Mononuclear cell (primary cell): ENCODE results near the gene ANKRD11. TPM values are rescaled to one million over a fixed set of nuclear protein-coding genes. Genes with fewer than 3 reads are reported as not detected.
"Not testable (repeated sequence)": the region's sequence is repeated elsewhere in the genome, so short reads cannot be mapped to it uniquely, and the experiment has no call there.

Experiments
- H3K27me3 ChIP-seq: 2 replicates; pipeline ENCODE4 v1.6.0; 2011; ENCODE audit warnings: low read length, control low read depth; ENCODE audit not compliant: insufficient read depth
- H3K4me1 ChIP-seq: 2 replicates; pipeline ENCODE4 v1.5.1; 2011; ENCODE audit warnings: mild to moderate bottlenecking, low read length, control low read depth; ENCODE audit not compliant: insufficient read depth
- H3K4me3 ChIP-seq: 2 replicates; pipeline ENCODE4 v1.5.1; 2011; ENCODE audit warnings: mild to moderate bottlenecking, low read length, moderate library complexity
- H3K9me3 ChIP-seq: 2 replicates; pipeline ENCODE4 v1.5.1; 2011; ENCODE audit warnings: low read depth, mild to moderate bottlenecking, control low read depth, low read length
- total RNA-seq: library from RNA; depleted of rRNA; stranded (reverse); fragments of >200 nt; gene quantifications from one replicate; pipeline ENCODE4 v1.2.3, GENCODE V29; 2012

Gene ANKRD11
- total RNA-seq, 1 donor: 110 TPM

DNA sequence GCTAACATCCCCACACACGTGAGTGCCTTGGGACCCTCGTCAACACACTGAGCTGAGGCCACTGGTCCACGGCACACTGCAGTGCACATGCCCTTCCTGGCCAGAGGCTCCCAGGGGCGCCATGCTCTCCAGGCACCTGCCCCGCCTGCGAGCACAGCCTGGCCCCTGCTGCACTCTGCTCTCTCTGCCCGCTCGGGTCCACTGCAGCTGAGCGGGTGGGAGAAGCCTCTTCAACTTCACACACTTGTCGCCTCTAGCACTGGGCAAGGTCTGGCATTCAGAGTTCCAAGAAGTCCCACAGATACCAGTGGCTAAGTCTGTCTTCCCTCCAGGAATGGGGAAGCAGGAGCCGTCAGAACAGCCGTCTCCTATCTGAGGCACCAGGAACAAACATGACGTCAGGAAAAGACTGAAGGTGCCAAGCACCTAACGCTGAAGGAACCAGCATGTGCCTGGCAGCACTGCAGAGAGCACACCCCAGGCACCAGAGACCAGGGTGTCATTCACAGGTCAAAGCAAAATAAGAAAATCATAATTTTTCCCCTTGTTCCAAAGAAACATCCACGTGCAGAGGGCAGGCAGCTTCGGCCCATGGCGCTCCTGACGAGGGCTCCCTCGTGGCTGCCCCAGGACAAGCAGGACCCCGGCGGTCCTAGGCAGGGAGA lies 189.9 kb downstream of the ANKRD11 start:
- H3K9me3 ChIP-seq: no peaks in the 10 kb centered on the region
- H3K4me1 ChIP-seq: peaks cover 29% of the 10 kb centered on the region
- H3K27me3 ChIP-seq: no peaks in the 10 kb centered on the region
- H3K4me3 ChIP-seq: no peak overlapping the region

DNA sequence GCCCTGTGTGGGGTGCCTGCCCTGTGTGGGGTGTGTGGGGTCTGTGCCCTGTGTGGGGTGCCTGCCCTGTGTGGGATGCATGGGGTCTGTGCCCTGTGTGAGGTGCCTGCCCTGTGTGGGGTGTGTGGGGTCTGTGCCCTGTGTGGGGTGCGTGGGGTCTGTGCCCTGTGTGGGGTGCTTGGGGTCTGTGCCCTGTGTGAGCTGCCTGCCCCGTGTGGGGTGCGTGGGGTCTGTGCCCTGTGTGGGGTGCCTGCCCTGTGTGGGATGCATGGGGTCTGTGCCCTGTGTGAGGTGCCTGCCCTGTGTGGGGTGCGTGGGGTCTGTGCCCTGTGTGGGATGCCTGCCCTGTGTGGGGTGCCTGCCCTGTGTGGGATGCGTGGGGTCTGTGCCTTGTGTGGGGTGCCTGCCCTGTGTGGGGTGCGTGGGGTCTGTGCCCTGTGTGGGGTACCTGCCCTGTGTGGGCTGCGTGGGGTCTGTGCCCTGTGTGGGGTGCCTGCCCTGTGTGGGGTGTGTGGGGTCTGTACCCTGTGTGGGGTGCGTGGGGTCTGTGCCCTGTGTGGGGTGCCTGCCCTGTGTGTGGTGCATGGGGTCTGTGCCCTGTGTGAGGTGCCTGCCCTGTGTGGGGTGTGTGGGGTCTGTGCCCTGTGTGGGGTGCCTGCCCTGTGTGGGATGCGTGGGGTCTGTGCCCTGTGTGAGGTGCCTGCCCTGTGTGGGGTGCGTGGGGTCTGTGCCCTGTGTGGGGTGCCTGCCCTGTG lies 190.8 kb downstream of the ANKRD11 start:
- peaks cover 29% of the 10 kb centered on the region for H3K4me1 ChIP-seq
- H3K27me3 ChIP-seq, H3K9me3 ChIP-seq: not testable (repeated sequence)

DNA sequence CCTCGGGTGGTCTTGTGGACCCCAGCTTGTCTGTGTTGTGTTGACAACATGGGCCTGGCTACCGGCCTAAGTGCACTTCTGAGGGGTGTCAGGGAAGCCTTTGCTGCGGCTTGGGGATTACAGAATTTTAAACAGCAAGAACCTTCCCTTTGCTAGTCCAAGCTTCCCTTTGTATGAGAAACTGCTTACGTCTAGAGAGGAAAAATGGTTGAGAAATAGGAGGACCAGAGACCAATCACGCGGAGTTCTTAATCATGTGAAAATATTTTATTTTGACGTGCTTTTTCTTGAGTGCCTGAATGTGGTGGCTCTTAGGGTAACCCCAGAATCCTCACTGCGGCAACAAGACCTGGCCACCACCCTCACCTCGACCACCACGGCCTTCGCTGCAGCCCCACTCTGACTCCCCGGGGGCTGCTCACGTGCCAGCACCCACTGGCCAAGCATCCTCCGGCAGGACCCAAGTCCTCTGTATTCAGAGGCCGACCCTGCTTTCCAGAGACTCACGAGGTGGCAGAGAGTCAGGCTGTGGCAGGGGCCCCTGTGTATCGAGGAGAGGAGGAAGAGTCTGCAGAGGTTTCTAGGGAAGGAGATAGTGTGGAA lies 191.6 kb downstream of the ANKRD11 start:
- no peaks in the 10 kb centered on the region for H3K9me3 ChIP-seq
- H3K4me1 ChIP-seq: peaks cover 25% of the 10 kb centered on the region
- H3K4me3 ChIP-seq: no peak overlapping the region

More for the DNA sequence above, 190.8 kb downstream of the ANKRD11 start:
- H3K4me3 ChIP-seq: not testable (repeated sequence)

DNA sequence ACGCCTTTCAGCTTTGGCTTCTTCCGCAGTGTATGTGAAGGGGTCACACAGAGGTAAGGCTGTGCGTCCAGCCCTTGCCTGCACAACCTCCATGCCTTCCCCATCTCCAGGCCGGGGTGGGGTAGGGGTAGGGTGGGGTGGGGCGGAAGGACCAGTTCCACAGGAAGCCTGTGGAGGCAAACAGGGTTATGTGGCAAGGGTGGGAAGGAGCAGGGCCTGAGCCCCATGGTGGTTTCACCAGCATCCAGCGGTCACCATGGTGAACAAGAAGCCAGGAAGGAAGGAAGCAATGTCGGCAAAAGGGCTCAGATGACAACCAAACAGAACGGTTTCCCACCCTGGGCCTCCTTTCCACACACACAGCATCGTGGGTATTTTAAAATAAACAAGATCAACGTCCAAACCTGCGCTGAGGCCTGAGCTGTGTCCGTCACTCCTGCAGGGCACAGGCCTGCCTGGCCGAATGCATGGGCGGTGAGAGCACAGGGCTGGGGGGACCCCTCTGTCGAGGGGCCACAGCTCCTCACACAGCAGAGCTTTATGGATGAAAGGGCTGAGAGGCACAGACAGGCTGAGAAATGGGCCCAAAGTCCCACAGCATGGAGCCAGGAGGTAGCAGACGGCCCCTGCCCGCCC lies 192.3 kb downstream of the ANKRD11 start:
- peaks cover 19% of the 10 kb centered on the region for H3K4me1 ChIP-seq

More for the DNA sequence above, 191.6 kb downstream of the ANKRD11 start:
- no peaks in the 10 kb centered on the region for H3K27me3 ChIP-seq

DNA sequence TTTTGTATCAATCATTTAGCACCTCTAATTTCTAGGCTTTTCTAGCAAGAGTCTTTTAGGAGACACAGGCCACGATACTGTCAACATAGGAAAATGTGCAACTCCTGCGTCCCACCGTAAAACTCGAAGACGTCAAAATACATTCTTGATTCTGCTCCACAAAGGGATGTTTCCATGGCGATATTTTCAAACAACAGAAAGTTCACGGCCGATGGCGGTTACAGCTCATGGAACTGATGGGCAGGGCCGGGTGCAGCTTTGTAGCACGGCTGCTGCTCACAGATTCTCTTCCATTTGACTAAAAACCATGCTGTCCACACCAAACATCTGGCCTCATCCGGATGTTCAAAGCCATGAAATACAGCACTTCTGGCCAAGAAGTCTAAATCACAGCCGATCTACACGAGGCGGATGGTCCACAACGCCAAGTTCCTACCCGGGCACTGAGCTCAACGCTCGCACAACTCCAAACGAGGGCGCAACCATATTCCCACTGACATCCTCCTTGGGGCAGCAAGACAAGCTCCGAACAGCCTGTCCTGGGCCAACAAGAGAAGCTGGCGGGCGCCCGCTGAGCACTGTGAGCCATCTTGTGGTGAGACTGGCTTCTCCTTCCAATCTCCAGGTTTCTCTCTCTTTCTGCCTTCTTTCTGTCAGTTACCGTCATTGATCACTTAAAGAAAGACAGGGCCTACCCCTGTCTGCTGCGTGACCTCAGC lies 193.0 kb downstream of the ANKRD11 start:
- Histone ChIP-seq H3K9me3 (no peaks in the 10 kb centered on the region), H3K4me3 (no peak overlapping the region), H3K27me3 (no peaks in the 10 kb centered on the region), H3K4me1 (peaks cover 19% of the 10 kb centered on the region)

More for the DNA sequence above, 192.3 kb downstream of the ANKRD11 start:
- no peaks in the 10 kb centered on the region for H3K27me3 ChIP-seq
- no peaks in the 10 kb centered on the region for H3K9me3 ChIP-seq
- no peak overlapping the region for H3K4me3 ChIP-seq

DNA sequence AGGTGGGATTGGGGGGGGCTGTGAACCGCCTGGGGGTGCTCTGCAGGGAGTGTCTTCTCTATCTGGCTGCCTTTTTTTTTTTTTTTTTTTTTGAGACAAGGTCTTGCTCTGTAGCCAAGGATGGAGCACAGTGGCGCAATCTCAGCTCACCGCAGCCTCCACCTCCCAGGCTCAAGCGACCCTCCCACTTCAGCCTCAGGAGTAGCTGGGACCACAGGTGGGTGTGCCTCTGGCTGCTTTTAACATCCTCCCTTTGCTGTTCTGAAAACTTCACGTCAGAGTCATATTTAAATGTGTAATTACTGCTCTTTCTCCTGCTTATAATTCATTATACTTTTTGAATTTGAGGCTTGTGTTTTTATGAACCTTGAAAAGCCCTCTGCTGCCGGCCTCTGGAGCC lies 194.4 kb downstream of the ANKRD11 start:
- H3K27me3 ChIP-seq: no peaks in the 10 kb centered on the region
- H3K9me3 ChIP-seq: no peaks in the 10 kb centered on the region
- H3K4me3 ChIP-seq: no peak overlapping the region
- H3K4me1 ChIP-seq: peaks cover 19% of the 10 kb centered on the region

DNA sequence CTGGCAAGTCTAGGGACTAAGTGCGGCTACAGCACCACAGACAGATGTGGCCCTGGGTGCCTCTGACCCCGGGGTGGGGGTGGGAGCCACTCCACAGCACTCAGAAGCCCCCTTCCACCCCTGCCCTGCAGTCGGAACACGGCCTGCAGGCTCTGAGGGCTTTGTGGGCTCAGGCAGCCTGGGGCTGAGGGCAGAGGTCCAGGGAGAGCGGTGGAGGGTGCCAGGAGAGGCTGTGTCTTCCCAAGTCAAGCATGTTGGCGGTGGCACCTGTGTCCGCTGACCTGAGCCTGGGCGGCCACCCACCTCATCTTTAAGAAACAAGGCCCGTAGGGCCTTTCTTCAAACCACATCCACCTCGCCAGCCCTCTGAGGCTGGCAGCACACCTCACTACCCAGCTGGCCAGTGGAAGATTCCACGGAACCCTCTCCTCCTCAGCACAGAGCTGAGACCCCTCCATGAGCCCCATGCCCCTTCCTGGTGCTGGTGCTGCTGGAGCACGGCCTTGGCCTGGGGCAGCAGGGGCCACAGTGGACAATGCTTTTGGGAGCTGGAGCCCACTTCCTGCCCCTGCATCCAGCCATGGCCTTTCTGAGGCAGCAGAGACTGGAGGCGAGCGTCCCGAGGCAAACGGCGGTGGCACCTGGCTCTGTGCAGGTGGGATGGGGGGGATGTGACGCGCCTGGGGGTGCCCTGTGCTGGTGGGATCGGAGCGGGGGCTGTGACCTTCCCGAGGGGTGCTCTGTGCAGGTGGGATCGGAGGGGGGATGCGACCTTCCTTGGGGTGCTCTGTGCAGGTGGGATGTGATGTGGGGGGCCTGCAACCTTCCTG lies 195.1 kb downstream of the ANKRD11 start:
- Histone ChIP-seq H3K4me1 (peaks cover 19% of the 10 kb centered on the region), H3K4me3 (no peak overlapping the region), H3K27me3 (no peaks in the 10 kb centered on the region), H3K9me3 (no peaks in the 10 kb centered on the region)

DNA sequence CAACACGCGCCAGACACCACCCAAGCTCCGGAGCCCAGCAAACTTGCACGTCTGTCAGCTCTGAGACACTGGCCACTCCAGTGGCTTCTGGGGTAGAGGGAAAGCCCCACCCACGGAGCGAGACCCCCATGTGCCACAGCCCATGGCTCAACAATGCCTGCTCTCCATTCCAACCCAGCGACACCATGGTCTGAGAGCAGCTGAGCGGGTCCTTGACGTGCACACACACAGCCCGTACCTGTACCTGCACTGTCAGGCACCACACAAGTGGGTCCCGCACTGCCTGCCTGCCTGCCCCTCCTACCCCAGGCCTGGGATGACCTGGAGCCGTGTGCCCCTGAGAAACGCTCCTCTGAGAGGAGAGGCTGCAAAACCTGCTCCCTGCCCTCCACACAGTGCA lies 195.9 kb downstream of the ANKRD11 start:
- H3K4me1 ChIP-seq: peaks cover 19% of the 10 kb centered on the region
- H3K4me3 ChIP-seq: no peak overlapping the region
- no peaks in the 10 kb centered on the region for H3K9me3 ChIP-seq
- no peaks in the 10 kb centered on the region for H3K27me3 ChIP-seq

DNA sequence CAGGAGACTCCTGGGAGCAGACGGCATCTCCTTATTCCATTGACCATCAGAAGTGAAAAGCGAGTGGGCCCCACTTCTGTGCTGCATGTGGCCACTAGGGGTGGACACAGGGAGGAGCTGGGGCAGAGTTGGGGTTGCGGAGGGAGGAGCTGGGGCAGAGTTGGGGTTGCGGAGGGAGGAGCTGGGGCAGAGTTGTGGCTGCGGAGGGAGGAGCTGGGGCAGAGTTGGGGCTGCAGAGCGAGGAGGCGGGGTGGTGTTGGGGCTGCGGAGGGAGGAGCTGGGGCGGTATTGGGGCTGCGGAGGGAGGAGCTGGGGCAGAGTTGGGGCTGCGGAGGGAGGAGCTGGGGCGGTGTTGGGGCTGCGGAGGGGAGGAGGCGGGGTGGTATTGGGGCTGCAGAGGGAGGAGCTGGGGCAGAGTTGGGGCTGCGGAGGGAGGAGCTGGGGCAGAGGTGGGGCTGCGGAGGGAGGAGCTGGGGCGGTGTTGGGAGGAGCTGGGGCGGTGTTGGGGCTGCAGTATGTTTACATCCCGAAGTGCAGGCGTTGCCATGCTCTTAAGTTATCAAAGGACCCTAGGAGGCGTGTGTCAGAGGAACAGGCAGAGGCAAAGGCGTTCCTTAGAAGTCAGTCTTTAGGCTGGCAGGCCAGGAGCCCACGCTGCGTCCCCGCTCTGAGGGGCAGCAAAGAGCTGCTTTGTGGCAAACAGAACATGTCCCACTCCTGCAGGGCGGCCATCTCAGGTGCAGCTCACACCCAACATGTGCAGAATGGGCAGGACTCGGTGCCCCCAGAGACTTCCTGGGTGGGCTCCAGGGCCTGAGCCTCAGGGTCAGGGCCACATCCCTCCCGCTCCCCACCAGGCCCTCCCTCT lies 196.9 kb downstream of the ANKRD11 start:
- no peaks in the 10 kb centered on the region for H3K27me3 ChIP-seq
- peaks cover 12% of the 10 kb centered on the region for H3K4me1 ChIP-seq
- no peaks in the 10 kb centered on the region for H3K9me3 ChIP-seq
- no peak overlapping the region for H3K4me3 ChIP-seq

DNA sequence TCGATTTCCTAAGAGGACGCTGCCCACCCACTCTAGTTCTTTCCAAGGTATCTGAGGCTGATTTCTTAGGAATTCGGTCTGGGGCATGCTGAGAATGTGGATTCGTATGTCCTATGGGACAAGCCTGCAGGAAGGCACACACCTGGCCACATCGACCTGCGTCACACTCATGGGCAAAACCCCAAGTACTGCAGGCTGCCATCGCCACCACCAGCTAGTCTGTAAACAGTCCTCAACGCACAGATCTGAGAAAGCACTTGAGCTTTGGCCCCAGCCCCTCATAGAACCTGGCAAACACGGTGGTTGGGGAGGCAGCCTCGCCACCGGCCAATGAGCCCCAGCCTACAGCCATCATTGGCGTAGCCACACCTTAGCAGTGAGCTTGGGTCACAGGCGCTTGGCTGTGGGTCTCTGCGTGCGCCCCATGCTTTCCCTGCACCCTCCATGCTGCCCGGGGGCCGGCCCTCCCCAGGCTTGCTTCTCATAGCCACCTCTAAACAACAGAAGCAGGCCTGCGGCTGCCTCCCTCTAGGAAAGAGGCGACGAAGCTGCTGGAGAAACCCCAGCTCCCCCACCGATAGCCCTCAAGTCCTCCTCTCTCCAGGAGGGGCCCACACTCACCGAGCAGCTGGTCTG lies 197.8 kb downstream of the ANKRD11 start:
- H3K9me3 ChIP-seq: no peaks in the 10 kb centered on the region
- H3K4me3 ChIP-seq: no peak overlapping the region
- no peaks in the 10 kb centered on the region for H3K27me3 ChIP-seq
- H3K4me1 ChIP-seq: peaks cover 6% of the 10 kb centered on the region

DNA sequence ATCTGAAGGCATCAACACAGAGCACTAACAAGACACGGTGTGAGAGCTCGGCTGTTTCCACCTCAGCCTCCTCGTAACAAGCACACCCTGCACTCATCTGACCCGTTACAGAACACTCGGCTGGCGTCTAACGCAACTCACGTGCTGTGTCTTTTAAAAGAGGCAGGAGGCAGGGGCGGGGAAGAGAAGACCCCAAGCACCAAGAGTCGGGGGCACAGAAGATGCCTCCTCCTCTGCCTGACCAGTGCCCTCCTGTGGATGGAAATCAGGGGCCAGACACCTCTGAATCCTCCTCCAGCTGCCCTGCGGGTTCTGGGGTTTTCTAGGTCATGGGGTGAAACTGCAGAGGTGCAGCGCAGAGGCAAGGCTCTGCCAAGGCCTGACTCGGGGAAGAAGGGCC lies 198.6 kb downstream of the ANKRD11 start:
- Histone ChIP-seq H3K27me3 (no peaks in the 10 kb centered on the region), H3K4me1 (peaks cover 4% of the 10 kb centered on the region), H3K9me3 (no peaks in the 10 kb centered on the region), H3K4me3 (no peak overlapping the region)

DNA sequence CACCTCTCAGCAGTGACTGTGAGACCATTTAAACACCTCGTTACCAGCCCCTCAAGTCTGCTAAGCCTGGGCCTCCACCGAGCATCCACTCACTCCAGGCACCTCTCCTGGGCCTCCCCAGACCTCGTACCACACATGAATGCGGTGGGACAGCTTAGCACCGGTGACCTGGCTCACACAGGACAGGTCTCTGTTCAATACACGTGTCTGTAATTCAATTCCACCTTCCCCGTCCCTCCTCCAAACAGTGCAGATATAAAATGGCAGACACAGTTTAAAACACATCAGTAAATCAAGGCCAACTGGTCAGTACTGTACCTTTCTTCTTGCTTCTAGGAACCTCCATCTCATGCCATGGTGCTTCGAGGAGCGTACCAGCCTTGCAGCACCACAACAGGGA lies 199.0 kb downstream of the ANKRD11 start:
- Histone ChIP-seq H3K4me3 (no peak overlapping the region), H3K27me3 (no peaks in the 10 kb centered on the region), H3K4me1 (no peaks in the 10 kb centered on the region), H3K9me3 (no peaks in the 10 kb centered on the region)

DNA sequence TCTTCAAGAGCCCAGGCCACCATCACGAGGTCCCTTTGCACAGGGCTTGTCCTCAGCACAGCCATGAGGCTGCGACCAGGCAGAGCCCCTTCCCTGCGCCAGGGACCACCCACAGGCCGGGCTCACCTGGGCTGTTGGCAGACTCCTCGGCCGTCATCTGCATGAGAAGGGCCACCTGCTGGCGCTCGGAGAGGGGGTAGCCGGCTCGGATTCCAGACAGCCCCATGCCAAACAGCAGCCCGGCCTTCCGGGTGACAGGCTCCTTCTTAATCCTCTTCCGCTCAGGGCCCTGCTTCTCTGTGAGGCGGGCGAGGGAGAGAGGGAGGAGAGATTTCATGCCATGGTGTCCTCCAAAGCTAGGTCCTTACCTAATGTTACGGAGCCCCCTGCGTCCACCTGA lies 199.5 kb downstream of the ANKRD11 start:
- no peaks in the 10 kb centered on the region for H3K27me3 ChIP-seq
- no peak overlapping the region for H3K4me3 ChIP-seq
- no peaks in the 10 kb centered on the region for H3K4me1 ChIP-seq
- H3K9me3 ChIP-seq: no peaks in the 10 kb centered on the region
